ENCODE measurements around the gene NME8.

NME8 gene

GRCh38 chr7:37901890-37902524, 53.6 kb downstream of the NME8 start:
- no peak for DNase-seq

GRCh38 chr7:37908221-37908788, 59.9 kb downstream of the NME8 start:
- DNase-seq: no peak

GRCh38 chr7:37912756-37913155, 64.4 kb downstream of the NME8 start:
- DNase-seq: no peak

GRCh38 chr7:37915438-37915837, 67.0 kb downstream of the NME8 start:
- no peak for DNase-seq

GRCh38 chr7:37916017-37916672, 67.7 kb downstream of the NME8 start:
- DNase-seq: no peak

GRCh38 chr7:37916673-37917660, 68.6 kb downstream of the NME8 start, which contains the start of gene SFRP4:
TSS of gene SFRP4 (minus strand) at chr7:37916817. CDS start at chr7:37916537, 280 bp downstream.
- DNase-seq: peak in 1 of 2 donors; percentile 8

GRCh38 chr7:37918526-37918925, 70.1 kb downstream of the NME8 start:
- no peak for DNase-seq

GRCh38 chr7:37920305-37920848, 72.0 kb downstream of the NME8 start, which contains the start of gene EPDR1:
TSS of gene EPDR1 (plus strand) at chr7:37920640. CDS start at chr7:37920940, 300 bp downstream.
- DNase-seq: peak; percentile 31 to 39

- DNase-seq: no peak
Observed at GRCh38 chr7:37920849-37921805, 72.7 kb downstream of the NME8 start.

- DNase-seq: no peak
Observed at GRCh38 chr7:37921876-37922275, 73.5 kb downstream of the NME8 start.

GRCh38 chr7:37923996-37924395, 75.6 kb downstream of the NME8 start:
- no peak for DNase-seq

GRCh38 chr7:37924491-37925041, 76.2 kb downstream of the NME8 start:
- no peak for DNase-seq

GRCh38 chr7:37925620-37926019, 77.2 kb downstream of the NME8 start:
- DNase-seq: no peak

GRCh38 chr7:37927773-37928444, 79.5 kb downstream of the NME8 start:
- no peak for DNase-seq

- DNase-seq: no peak
Observed at GRCh38 chr7:37928878-37929277, 80.5 kb downstream of the NME8 start.

- no peak for DNase-seq
Observed at GRCh38 chr7:37930226-37930948, 82.0 kb downstream of the NME8 start.

GRCh38 chr7:37932543-37932942, 84.1 kb downstream of the NME8 start:
- DNase-seq: no peak

- DNase-seq: no peak
Observed at GRCh38 chr7:37933018-37933566, 84.7 kb downstream of the NME8 start.

- DNase-seq: no peak
Observed at GRCh38 chr7:37942934-37943610, 94.7 kb downstream of the NME8 start.
